ENCODE data around the gene VSNL1.

Gene VSNL1

GRCh38 chr2:17583646-17584045 lies 43.1 kb downstream of the VSNL1 start:
- no peak for DNase-seq

- no peak for DNase-seq
These were observed 44.2 kb downstream of the VSNL1 start for GRCh38 chr2:17584689-17585088.

- DNase-seq, result no peak
These were observed 47.0 kb downstream of the VSNL1 start for GRCh38 chr2:17587469-17587868.

GRCh38 chr2:17588031-17588430 lies 47.5 kb downstream of the VSNL1 start:
- no peak for DNase-seq

- DNase-seq, result no peak
These were observed 49.0 kb downstream of the VSNL1 start for GRCh38 chr2:17589406-17590035.

- no peak for DNase-seq
These were observed 49.9 kb downstream of the VSNL1 start for GRCh38 chr2:17590342-17590911.

- DNase-seq, result no peak
These were observed 51.4 kb downstream of the VSNL1 start for GRCh38 chr2:17591846-17592245.

- DNase-seq, result no peak
These were observed 52.4 kb downstream of the VSNL1 start for GRCh38 chr2:17592731-17593409.

- no peak for DNase-seq
These were observed 52.9 kb downstream of the VSNL1 start for GRCh38 chr2:17593445-17593840.

GRCh38 chr2:17593841-17594491 lies 53.5 kb downstream of the VSNL1 start:
- no peak for DNase-seq

- peak; percentile 79 for DNase-seq
These were observed 54.3 kb downstream of the VSNL1 start for GRCh38 chr2:17594533-17595401.

GRCh38 chr2:17599617-17600016 lies 59.1 kb downstream of the VSNL1 start:
- no peak for DNase-seq

- peak; percentile 42 for DNase-seq
These were observed 60.2 kb downstream of the VSNL1 start for GRCh38 chr2:17600556-17601204.

GRCh38 chr2:17604050-17604449 lies 63.6 kb downstream of the VSNL1 start:
- DNase-seq, result no peak

- DNase-seq, result peak; percentile 50
These were observed 65.2 kb downstream of the VSNL1 start for GRCh38 chr2:17605696-17606095.

- no peak for DNase-seq
These were observed 66.4 kb downstream of the VSNL1 start for GRCh38 chr2:17606851-17607250.

GRCh38 chr2:17607379-17607778 lies 66.9 kb downstream of the VSNL1 start:
- no peak for DNase-seq

- no peak for DNase-seq
These were observed 67.8 kb downstream of the VSNL1 start for GRCh38 chr2:17608251-17608650.

GRCh38 chr2:17610521-17610920 lies 70.0 kb downstream of the VSNL1 start:
- DNase-seq, result no peak

GRCh38 chr2:17611036-17611435 lies 70.5 kb downstream of the VSNL1 start:
- DNase-seq, result no peak

GRCh38 chr2:17614174-17614930 lies 73.9 kb downstream of the VSNL1 start:
- no peak for DNase-seq
